ENCODE measurements around the gene RSPO3.
"Not testable (repeated sequence)": the region's sequence is repeated elsewhere in the genome, so short reads cannot be mapped to it uniquely, and the experiment has no call there.

Gene RSPO3

DNA sequence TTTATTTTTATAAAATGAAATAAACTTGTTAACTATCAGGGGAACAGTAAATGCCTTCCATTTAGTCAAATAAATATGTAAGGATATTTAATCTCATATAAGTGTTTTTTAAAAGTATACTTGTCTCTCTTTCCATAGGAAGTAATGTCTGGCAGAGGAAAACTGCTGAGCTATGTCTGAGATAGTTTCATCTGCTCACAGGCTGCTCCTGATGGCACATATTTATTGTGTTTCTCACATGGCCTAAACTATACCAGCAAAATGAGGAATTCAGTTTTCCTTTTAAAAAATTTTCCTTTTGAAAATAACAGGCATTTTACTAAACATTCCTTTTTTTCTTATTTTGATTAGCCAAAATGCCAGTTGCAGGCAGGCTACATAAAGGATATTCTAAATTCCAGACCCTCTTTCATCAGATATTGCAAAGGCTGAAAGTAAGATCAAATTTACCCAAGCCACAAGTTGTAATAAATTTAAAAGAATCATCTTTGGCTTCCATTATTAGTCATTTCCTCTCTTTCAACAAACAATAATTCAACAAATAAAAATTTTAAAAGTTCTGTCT, 88.1 kb downstream of the RSPO3 start:
- DNase-seq, result no peak

DNA sequence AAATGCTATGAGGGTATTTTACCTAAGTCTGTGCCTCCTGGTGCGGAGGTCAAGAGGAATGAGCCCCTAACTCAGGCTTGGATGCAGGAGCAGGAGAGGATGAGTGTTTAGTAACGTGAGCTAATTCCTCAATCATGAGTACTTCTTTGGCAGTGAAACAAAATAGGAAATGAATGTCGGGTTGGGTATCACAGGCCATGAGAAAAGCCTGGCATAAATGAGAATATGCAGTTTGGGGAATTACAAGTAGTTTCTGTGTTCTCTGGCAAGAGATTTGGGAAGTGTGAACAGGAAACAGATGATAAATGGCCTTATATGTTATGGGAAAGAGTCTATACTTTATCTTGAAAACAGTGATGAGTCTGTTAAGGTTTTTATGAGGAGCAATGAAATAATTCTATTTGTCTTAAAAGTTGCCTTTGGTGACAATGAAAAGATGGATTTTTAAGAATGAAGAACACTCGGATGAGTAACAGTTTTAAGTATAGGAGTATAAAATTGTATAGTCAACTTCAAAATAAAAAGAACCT, 89.2 kb downstream of the RSPO3 start:
- no peak for DNase-seq

GRCh38 chr6:127210725-127211124, 92.3 kb downstream of the RSPO3 start:
- DNase-seq, result no peak

DNA sequence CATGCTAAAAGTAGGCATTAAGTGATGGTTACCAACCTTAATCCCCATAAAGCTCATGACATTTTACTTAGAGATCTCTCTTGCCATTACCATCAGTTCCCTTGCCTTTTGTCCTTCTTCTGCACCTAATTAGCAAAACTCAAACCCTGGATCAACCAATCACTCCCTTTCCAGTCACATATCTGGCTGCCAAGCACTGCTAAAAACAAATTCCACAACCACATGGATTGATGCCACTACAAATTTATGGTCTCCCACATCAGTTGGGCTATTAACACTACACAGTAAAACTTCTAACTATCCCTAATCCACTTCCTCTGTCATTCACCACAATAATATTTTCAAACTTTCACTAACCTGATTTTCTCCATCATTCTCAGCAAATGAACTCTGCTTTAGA, 93.9 kb downstream of the RSPO3 start:
- DNase-seq, result no peak

- DNase-seq, result not testable (repeated sequence)
These were observed 95.6 kb downstream of the RSPO3 start for GRCh38 chr6:127214032-127214431.

- DNase-seq, result not testable (repeated sequence)
These were observed 96.1 kb downstream of the RSPO3 start for GRCh38 chr6:127214531-127214930.

- no peak for DNase-seq
These were observed 97.5 kb downstream of the RSPO3 start for GRCh38 chr6:127215931-127216330.

DNA sequence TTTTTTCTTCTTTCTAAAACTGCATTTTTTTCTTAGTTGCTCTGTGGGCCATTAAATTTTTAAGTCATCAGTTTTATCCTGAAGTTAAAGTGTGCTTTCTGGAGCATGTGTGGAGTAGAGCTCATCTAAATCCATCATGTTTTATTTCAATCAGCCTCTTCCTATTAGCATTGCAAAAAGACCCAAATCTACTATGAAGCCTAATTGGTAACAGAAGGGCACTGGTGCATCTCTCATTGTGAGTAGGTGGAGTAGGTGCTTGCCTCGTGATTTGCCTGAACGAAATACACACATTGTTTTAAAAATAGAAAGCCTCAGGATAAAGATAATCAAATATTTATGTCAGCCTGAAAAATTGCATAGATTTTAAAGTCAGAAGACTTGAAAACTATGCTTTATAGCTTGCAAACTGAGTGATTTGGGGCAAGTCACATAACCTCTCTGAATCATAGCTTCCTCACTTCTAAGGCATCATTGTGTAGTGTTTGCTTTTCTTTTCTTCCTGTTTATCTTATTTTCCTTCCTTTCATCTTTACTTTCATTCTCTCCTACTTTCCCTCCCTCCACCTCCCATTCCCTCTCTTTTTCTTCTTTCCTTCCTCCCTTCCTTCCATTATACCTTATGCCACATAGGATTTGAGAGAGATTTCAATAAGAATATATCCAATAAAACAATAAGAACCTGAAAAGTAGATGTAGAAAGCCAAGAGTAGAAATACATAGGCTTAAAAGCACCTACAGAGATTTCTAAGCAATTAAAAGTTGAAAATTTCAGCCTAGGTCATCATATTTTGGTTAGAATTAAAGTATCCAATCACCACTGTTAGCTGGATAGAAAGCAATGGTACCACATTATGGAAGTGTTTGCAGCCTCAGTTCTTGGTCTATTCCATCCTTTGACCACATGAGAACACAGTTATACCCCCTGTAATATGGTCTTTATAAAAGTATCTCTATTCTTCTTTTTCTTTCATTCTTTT, 98.6 kb downstream of the RSPO3 start:
- DNase-seq, result no peak

- DNase-seq, result no peak
These were observed 101.4 kb downstream of the RSPO3 start for GRCh38 chr6:127219869-127220268.

- DNase-seq, result no peak
These were observed 102.7 kb downstream of the RSPO3 start for GRCh38 chr6:127221201-127221600.

GRCh38 chr6:127222418-127222817, 103.9 kb downstream of the RSPO3 start:
- no peak for DNase-seq

GRCh38 chr6:127225497-127225896, 107.0 kb downstream of the RSPO3 start:
- DNase-seq, result no peak

DNA sequence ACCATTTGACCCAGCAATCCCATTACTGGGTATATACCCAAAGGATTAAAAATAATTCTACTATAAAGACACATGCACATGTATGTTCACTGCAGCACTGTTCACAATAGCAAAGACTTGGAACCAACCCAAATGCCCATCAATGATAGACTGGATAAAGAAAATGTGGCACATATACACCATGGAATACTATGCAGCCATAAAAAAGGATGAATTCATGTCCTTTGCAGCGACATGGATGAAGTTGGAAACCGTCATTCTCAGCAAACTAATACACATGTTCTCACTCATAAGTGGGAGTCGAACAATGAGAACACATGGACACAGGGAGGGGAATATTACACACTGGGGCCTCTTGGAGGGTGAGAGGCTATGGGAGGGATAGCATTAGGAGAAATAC, 115.3 kb downstream of the RSPO3 start:
- DNase-seq, result not testable (repeated sequence)

- no peak for DNase-seq
These were observed 125.0 kb downstream of the RSPO3 start for GRCh38 chr6:127243501-127243900.
